BE2C (cell line): ENCODE data around the gene FXYD2.
"Not testable (repeated sequence)": the region's sequence is repeated elsewhere in the genome, so short reads cannot be mapped to it uniquely, and the experiment has no call there.

Experiments used
- DNase-seq: peaks from one replicate; pipeline ENCODE4 v3.0.0-alpha.2; 2020
- H3K27me3 ChIP-seq: fragments of 250-450 bp; sonication (Bioruptor Pico); 2 replicates; pipeline ENCODE4 v1.5.1; 2020; ENCODE audit warnings: mild to moderate bottlenecking
- H3K36me3 ChIP-seq: fragments of 250-450 bp; sonication (Bioruptor Pico); 2 replicates; pipeline ENCODE4 v1.5.1; 2020; ENCODE audit warnings: mild to moderate bottlenecking
- H3K4me1 ChIP-seq: fragments of 250-450 bp; sonication (Bioruptor Pico); 2 replicates; pipeline ENCODE4 v1.5.1; 2020
- H3K4me3 ChIP-seq: 2 replicates; pipeline ENCODE4 v1.5.1; 2011; ENCODE audit warnings: low read depth, low read length
- H3K9me3 ChIP-seq: fragments of 250-450 bp; sonication (Bioruptor Pico); 2 replicates; pipeline ENCODE4 v1.5.1; 2020
- CTCF ChIP-seq: IDR thresholded peaks from 2 replicates; pipeline ENCODE4 v1.5.1; 2012; ENCODE audit warnings: mild to moderate bottlenecking, low read depth, low read length

The FXYD2 gene

GRCh38 chr11:117816846-117817367 is 7.6 kb downstream of the FXYD2 start:
- peak; percentile 66 for DNase-seq
- TF ChIP-seq CTCF: no peak
- peak overlapping the region; percentile 4; the same call in 1 of the 2 replicates for H3K4me3 ChIP-seq

GRCh38 chr11:117816151-117816741 is 8.3 kb downstream of the FXYD2 start:
- Histone ChIP-seq H3K36me3 (no peaks in the 10 kb centered on the region), H3K27me3 (no peaks in the 10 kb centered on the region), H3K9me3 (no peaks in the 10 kb centered on the region), H3K4me3 (peak overlapping the region; percentile 4; the same call in 1 of the 2 replicates), H3K4me1 (peaks cover 36% of the 10 kb centered on the region)
- peak; percentile 88 for DNase-seq
- no peak for TF ChIP-seq CTCF

More at GRCh38 chr11:117816846-117817367, 7.6 kb downstream of the FXYD2 start:
- Histone ChIP-seq H3K4me1 (peaks cover 36% of the 10 kb centered on the region), H3K9me3 (no peaks in the 10 kb centered on the region), H3K27me3 (no peaks in the 10 kb centered on the region), H3K36me3 (no peaks in the 10 kb centered on the region)

- Histone ChIP-seq H3K4me1 (peaks cover 36% of the 10 kb centered on the region), H3K27me3 (no peaks in the 10 kb centered on the region), H3K36me3 (no peaks in the 10 kb centered on the region), H3K4me3 (no peak overlapping the region), H3K9me3 (no peaks in the 10 kb centered on the region)
- no peak for DNase-seq
- no peak for TF ChIP-seq CTCF
These were observed 9.2 kb downstream of the FXYD2 start for GRCh38 chr11:117815262-117815803.

GRCh38 chr11:117814766-117815261 is 9.7 kb downstream of the FXYD2 start:
- Histone ChIP-seq H3K4me1 (peaks cover 36% of the 10 kb centered on the region), H3K27me3 (no peaks in the 10 kb centered on the region), H3K4me3 (no peak overlapping the region), H3K36me3 (no peaks in the 10 kb centered on the region), H3K9me3 (no peaks in the 10 kb centered on the region)
- TF ChIP-seq CTCF: no peak
- peak; percentile 67 for DNase-seq

- no peak for DNase-seq
- peaks cover 36% of the 10 kb centered on the region for H3K4me1 ChIP-seq
- no peaks in the 10 kb centered on the region for H3K27me3 ChIP-seq
- H3K36me3 ChIP-seq: no peaks in the 10 kb centered on the region
- H3K9me3 ChIP-seq: no peaks in the 10 kb centered on the region
- no peak for TF ChIP-seq CTCF
- H3K4me3 ChIP-seq: no peak overlapping the region
These were observed 10.3 kb downstream of the FXYD2 start for GRCh38 chr11:117814204-117814765.

- H3K4me1 ChIP-seq, H3K27me3 ChIP-seq, H3K36me3 ChIP-seq, DNase-seq, H3K4me3 ChIP-seq, H3K9me3 ChIP-seq: not testable (repeated sequence)
These were observed 14.5 kb downstream of the FXYD2 start for GRCh38 chr11:117810056-117810451.
